ENCODE results near the gene CHST3.
A peak's percentile ranks its signal among the peaks of the same experiment; 100 is the strongest.

Gene CHST3

DNA sequence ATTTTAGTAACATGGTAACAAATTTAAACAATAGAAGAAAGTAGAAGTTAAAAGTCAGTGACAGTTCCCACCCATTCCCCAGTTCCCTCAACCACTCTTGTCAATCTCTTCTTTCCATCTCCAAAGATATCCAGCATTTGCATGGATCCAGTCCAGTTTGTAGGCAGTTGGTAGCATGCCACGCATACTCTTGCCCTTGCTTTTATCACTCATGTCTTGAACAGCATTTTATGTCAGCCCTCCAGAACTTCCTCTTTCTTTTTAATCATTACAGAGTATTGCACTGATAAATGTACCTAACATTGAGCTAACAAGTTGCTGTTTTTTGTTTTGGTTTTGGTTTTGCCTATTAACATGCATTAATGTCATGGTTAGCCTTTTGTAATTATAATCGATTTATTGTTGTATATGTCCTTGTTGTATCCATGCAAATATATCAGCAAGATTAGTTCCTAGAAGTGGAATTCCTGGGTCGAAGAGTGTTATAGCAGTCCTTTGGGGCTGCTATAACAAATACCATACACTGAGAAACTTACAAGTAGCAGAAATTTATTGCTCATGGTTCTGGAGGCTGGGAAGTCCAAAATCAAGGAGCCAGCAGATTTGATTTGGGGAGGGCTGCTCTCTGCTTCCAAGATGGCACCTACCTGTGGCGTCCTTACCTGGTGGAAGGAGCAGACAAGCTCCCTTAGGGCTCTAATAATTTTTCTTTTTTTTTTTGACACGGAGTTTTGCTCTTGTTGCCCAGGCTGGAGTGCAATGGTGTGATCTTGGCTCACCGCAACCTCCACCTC is 25.7 kb downstream of the CHST3 start:
- H3K27ac Mint-ChIP-seq, result no peak overlapping the region
- H3K9me3 Mint-ChIP-seq, result no peaks in the 10 kb centered on the region
- H3K27me3 Mint-ChIP-seq, result no peaks in the 10 kb centered on the region
- no peaks in the 10 kb centered on the region for H3K36me3 Mint-ChIP-seq
- H3K4me3 Mint-ChIP-seq, result no peak overlapping the region
- peaks cover 10% of the 10 kb centered on the region for H3K4me1 Mint-ChIP-seq

GRCh38 chr10:71990706-71991269 is 26.6 kb downstream of the CHST3 start:
- Mint-ChIP-seq H3K36me3 (no peaks in the 10 kb centered on the region), H3K4me3 (no peak overlapping the region), H3K9me3 (no peaks in the 10 kb centered on the region), H3K27ac (no peak overlapping the region), H3K27me3 (no peaks in the 10 kb centered on the region), H3K4me1 (peaks cover under 1% of the 10 kb centered on the region)

DNA sequence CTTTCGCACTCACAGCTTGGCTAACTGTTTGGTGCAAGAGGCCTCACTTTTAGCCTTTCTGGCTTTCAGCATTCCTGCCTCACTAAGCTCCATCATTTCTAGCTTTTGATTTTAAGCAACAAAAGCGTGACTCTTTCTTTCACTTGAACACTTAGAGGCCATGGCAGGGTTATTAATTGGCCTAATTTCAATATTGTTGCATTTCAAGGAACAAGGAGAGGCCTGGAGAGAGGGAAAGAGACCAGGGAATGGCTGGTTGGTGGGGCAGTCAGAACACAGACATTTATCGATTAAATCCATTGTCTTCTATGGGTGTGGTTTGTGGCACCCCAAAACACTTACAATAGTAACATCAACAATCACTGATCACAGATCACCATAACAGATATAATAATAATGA is 31.3 kb downstream of the CHST3 start:
- Mint-ChIP-seq H3K4me1 (no peaks in the 10 kb centered on the region), H3K9me3 (no peaks in the 10 kb centered on the region), H3K27ac (no peak overlapping the region), H3K4me3 (no peak overlapping the region), H3K27me3 (no peaks in the 10 kb centered on the region), H3K36me3 (no peaks in the 10 kb centered on the region)

DNA sequence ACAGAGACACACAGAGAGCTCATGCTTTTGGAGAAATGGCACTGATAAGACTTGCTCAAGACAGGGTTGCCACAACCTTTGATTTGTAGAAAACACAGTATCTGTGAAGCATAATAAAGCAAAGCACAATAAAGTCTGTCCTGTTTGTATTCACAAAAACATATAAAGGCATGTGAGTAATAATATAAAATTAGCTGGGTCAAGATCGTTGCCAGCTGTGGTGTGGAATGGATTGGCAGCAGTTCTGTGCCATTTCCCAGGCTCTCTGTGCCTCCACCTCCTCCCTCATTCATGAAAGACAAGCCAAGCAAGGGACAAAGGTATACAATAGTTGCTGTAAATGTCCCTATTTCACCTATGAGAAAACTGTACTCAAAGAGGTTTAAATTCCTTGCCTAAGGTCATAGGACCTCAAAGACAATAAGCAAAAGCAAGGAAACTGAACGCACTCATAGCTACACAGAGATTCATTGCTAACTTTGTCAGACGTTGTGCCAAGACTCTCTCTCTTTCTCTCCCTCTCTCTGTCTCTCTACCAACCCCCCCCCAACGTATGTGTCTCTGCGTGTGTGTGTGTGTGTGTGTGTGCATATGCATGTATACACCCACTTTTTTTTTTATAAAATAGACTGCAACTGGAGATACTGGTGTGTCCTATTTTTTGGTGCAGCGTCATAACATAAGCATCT is 31.8 kb downstream of the CHST3 start:
- Mint-ChIP-seq H3K27ac (no peak overlapping the region), H3K27me3 (no peaks in the 10 kb centered on the region), H3K36me3 (no peaks in the 10 kb centered on the region)

DNA sequence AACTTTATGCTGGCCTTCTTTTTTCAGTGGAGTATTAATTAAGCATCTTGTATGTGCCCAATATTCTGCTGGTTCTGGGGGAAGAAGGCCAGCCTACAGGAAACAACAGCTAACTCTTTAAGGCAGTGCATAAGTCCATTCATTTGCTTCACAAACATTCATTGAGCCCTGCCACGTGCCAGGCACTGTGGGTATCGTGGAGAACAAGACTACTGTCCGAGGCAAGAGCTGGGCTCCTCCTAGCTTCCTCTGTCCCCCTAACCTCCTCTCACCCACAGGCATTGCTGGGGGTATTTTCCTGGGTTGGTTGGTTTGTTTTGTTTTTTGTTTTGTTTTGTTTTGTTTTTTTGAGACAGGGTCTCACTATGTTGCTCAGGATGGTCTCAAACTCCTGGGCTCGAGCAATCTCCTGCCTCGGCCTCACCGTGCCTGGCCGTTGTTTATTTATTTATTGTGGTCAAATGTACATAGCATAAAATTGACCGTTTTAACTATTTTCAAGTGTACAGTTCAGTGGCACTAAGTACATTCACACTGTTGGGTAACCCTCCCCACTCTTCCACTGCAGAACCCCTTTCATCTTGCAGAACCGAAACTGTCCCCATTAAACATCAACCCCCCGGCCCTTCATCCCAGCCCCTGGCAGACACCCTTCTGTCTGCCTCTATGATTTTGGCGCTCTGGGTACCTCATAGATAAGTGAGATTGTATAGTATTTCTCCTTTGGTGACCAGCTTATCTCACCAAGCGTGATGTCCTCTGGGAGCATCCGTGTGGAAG is 32.6 kb downstream of the CHST3 start:
- Mint-ChIP-seq H3K36me3 (no peaks in the 10 kb centered on the region), H3K4me3 (no peak overlapping the region), H3K4me1 (no peaks in the 10 kb centered on the region), H3K27ac (no peak overlapping the region), H3K27me3 (no peaks in the 10 kb centered on the region), H3K9me3 (no peaks in the 10 kb centered on the region)

More for the DNA sequence above, 31.8 kb downstream of the CHST3 start:
- no peaks in the 10 kb centered on the region for H3K9me3 Mint-ChIP-seq
- no peaks in the 10 kb centered on the region for H3K4me1 Mint-ChIP-seq
- H3K4me3 Mint-ChIP-seq, result no peak overlapping the region

DNA sequence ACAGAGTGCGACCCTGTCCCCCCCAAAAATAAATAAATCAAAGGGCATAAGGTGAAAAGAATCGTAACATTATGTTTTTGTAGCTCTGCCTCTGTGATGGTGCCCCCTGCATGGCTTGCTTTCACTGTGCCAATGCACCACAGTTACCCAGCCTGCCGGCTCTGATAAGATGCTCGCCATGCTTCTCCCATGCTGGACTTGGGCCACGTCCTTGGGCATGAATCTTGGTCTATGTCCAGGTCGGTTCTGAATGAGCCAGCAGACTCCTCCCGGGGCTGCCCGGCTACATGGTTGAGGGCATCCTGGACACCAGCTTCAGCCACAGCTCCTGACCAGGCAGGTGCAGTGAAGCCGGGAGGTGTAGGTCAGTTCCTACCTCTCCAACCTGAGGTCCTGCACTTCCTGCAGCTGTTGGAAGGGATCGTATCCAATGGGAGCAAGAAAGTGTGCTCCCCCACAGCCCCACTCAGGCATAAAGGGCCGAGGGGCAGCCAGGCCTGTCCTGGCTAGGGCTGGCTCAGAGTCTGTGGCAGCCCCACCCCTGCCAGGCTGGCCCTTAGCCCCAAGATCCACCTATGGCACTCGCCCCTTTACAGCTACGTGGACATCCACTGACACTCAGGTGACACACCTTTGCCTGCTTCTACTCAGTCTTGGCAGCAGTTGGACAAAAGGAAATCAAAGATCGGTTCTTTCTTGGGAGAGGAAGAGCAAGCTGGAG is 34.1 kb downstream of the CHST3 start:
- no peaks in the 10 kb centered on the region for H3K9me3 Mint-ChIP-seq
- no peaks in the 10 kb centered on the region for H3K27me3 Mint-ChIP-seq
- H3K36me3 Mint-ChIP-seq, result no peaks in the 10 kb centered on the region
- H3K4me3 Mint-ChIP-seq, result no peak overlapping the region
- H3K4me1 Mint-ChIP-seq, result no peaks in the 10 kb centered on the region
- H3K27ac Mint-ChIP-seq, result peak overlapping the region; percentile 55

GRCh38 chr10:71998840-71999194 is 34.6 kb downstream of the CHST3 start:
- Mint-ChIP-seq H3K27ac (no peak overlapping the region), H3K27me3 (no peaks in the 10 kb centered on the region), H3K4me1 (no peaks in the 10 kb centered on the region), H3K4me3 (no peak overlapping the region), H3K9me3 (no peaks in the 10 kb centered on the region), H3K36me3 (no peaks in the 10 kb centered on the region)

DNA sequence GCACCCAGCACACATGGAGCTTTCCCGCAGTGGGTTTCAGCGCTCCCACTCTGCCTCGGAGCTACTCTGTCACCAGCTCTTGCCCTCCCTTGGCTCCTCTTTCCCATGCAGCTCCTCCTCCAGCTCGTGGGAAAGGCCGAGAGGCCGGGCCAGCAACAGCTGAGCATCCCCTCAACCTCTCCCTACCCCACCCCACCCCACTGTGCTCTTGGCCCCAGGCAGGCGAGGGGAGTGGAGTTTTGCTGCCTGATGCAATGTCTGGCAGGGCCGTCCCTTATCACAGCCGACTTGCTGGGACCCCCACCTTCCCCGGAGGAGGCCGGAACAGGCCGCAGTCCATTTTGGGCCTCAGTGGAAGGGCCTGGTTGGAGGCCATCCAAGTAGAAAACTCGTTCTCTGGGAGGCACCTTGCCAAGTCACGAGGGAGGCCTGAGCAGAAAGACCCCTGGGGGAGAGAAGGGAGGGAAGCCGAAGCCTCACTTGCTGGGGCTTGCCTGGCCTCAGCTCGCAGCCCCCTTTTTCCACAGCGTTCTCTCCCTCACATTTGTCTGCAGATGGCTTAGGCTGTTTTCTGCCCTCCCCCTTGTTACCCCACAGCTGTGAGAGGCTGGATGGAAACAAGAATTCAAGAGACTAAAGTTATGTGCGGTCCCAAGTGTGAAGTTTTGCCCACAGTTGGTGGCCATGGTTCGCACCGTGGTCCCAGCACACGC is 35.3 kb downstream of the CHST3 start:
- no peaks in the 10 kb centered on the region for H3K27me3 Mint-ChIP-seq

DNA sequence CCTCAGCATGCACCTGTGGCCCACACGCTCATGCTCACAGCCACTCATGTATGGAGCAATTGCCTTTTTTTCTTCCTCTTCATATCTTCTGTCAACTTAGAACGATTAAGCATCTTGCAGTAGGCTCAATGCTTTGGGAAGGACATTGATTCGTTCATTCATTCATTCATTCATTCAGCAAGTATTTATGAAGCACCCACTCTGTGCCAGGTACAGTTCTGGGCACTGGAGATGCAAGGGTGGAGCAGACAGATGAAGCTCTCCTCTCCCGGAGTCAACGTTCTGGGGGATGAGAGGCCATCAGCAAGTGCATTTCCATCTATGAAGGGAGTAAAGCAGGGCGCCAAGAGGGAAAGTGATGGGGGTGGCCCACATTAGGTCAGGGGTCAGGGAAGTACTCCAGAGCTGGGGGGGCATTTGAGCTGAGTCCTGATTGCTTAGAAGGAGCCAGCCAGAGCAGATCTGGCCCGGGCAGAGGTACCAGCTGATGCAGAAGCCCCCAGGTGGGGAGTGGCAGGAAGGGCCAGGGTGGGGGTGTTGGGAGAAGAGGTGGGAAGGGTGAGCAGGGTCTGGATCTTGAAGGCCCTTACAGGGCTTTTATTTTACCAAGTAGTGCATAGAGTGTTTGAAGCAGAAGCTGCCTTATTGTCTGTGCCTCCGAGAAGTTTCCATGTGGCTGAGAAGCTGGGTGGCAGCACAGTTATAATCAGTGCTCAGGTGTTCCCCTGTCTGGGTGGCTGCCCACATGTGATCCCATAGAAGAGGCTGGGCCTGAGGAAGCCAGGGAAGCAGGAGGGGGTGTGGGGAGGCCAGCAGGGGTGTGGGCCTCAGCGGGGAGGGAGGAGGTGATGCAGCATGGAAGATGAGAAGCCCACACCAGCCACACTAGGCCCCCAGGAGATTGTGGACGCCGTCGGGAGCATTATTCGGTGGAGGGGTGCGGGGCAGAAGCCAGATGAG is 36.2 kb downstream of the CHST3 start:
- Mint-ChIP-seq H3K36me3 (no peaks in the 10 kb centered on the region), H3K4me1 (no peaks in the 10 kb centered on the region), H3K4me3 (no peak overlapping the region), H3K9me3 (no peaks in the 10 kb centered on the region), H3K27me3 (no peaks in the 10 kb centered on the region), H3K27ac (peak overlapping the region; percentile 38)

More for the DNA sequence above, 35.3 kb downstream of the CHST3 start:
- H3K27ac Mint-ChIP-seq, result no peak overlapping the region
- H3K36me3 Mint-ChIP-seq, result no peaks in the 10 kb centered on the region
- no peaks in the 10 kb centered on the region for H3K9me3 Mint-ChIP-seq
- H3K4me1 Mint-ChIP-seq, result no peaks in the 10 kb centered on the region
- H3K4me3 Mint-ChIP-seq, result no peak overlapping the region

- Mint-ChIP-seq H3K27me3 (no peaks in the 10 kb centered on the region), H3K4me3 (no peak overlapping the region), H3K9me3 (no peaks in the 10 kb centered on the region), H3K27ac (no peak overlapping the region), H3K36me3 (no peaks in the 10 kb centered on the region), H3K4me1 (no peaks in the 10 kb centered on the region)
These were observed 36.8 kb downstream of the CHST3 start for GRCh38 chr10:72001033-72001395.

- Mint-ChIP-seq H3K9me3 (no peaks in the 10 kb centered on the region), H3K4me1 (no peaks in the 10 kb centered on the region), H3K36me3 (no peaks in the 10 kb centered on the region), H3K27ac (no peak overlapping the region), H3K4me3 (no peak overlapping the region), H3K27me3 (no peaks in the 10 kb centered on the region)
These were observed 38.4 kb downstream of the CHST3 start for GRCh38 chr10:72002354-72003295.

DNA sequence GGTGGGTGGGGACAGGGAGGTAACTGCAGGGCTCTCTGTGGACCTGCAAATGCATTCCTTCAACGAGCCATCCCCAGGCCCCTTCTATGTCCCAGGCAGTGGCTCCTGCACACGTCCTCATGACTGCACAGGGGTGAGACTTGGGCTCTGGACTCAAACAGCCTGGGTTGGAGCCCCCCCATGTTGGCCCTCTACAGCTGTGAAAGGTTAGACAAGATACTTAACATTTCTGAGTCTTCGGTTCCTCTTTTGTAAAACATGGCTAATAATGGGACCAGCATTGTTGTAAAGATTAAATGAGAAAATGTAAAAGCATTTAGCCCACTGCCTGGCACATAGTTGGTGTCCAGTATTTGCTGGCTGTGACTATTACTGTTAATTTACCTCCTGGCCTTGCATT is 41.8 kb downstream of the CHST3 start:
- Mint-ChIP-seq H3K36me3 (no peaks in the 10 kb centered on the region), H3K27ac (no peak overlapping the region), H3K9me3 (no peaks in the 10 kb centered on the region), H3K27me3 (no peaks in the 10 kb centered on the region), H3K4me1 (no peaks in the 10 kb centered on the region), H3K4me3 (no peak overlapping the region)

- H3K4me3 Mint-ChIP-seq, result no peak overlapping the region
- no peaks in the 10 kb centered on the region for H3K27me3 Mint-ChIP-seq
- H3K9me3 Mint-ChIP-seq, result no peaks in the 10 kb centered on the region
- no peaks in the 10 kb centered on the region for H3K36me3 Mint-ChIP-seq
- no peak overlapping the region for H3K27ac Mint-ChIP-seq
- H3K4me1 Mint-ChIP-seq, result no peaks in the 10 kb centered on the region
These were observed 43.2 kb downstream of the CHST3 start for GRCh38 chr10:72007246-72007892.
